NCI-H524 (cell line): ENCODE data around the gene CFAP100.
A peak's percentile ranks its signal among the peaks of the same experiment; 100 is the strongest.

Experiments used
- DNase-seq, 2 experiments: peaks; one replicate each; lab custom pipeline; 2025; lab: John Stamatoyannopoulos, UW

Gene CFAP100

DNA sequence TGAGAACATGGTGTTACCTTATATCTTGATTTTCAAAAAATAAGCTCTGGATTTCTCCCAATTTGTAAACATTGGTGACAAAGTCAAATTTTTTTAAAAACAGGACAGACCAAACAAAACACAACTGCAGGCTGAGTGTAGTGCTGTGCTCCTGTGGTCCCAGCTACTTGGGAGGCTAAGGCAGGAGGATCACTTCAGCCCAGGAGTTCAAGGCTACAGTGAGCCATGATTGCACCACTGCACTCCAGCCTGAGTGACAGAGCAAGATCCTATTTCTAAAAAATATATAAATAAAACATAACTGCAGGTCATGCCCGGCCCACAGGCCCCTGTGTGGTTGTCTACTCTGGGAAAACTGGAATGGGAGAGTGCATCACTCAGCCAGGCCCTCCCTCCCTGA is 84.9 kb downstream of the CFAP100 start:
- DNase-seq, result no peak

DNA sequence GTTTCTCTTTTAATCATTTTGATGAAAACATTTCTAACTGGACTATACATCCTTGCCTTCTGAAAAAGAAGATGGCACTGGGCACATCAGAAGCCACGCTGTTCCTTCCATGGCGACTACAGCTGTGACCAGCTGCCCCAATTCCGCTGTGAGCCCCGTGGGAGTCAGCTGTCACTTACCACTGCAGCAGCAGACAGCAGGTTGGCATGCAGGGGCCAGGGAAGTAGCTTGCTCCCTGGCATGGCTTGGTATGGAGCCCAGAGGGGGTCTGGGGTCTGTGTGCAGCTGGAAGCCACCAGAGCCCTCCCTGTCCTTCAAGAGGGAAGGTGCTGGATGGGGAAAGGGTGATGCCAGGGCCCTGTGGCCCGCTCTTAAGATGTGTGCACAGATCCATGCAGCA is 85.5 kb downstream of the CFAP100 start:
- DNase-seq, result peak in 1 of 2 experiments; percentile 43

DNA sequence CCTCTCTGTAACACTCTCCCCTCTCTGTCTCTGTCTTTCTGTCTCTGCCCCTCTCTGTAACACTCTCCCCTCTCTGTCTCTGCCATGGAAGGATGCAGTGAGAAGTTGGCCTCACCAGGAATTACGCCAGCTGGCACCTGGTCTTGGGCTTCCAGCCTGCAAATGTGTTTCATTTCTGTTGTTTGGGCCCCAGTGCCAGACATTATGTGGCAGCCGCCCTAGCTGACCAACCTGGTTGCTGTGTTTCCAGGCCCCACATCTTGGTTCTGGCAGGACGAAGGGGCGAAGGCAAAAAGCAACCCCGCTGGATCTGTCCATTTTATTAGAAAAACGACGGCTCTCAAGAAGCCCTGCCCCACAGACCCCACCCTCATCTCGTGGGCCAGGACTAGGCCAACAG is 86.2 kb downstream of the CFAP100 start:
- DNase-seq, result no peak

DNA sequence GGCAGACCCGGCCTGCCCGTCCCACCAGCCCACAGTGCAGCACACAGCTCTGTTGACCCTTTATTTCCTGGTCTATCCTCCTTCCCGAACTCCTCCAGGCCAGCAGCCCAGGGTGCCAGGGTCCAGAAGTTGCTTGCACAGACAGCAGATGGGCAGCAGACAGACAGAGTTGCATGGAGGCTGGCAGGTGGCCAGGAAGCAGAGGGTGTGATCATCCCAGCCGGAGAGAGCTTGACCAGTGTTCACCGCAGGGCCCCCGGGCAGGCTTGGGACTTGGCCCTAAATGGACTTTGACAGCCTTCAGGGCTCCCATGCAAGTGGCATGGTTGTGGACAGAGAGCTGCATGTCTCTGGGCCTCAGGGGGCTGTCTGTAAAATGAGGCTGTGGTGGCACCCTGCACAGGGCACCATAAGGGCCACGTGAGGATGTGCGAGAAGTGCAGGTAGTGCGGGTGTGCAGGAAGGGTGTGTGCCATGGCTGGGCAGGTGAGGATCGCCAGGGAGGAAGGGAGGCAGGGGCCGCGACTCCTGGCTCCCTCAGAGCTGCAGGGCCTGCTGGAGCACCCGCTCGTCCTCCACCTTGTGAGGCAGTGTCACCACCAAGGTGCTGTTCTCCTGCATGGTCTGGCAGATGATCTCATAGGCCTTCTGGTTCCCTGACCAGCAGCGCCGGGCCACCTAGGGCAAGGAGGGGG is 87.2 kb downstream of the CFAP100 start:
- DNase-seq, result peak; percentile 52 to 86

DNA sequence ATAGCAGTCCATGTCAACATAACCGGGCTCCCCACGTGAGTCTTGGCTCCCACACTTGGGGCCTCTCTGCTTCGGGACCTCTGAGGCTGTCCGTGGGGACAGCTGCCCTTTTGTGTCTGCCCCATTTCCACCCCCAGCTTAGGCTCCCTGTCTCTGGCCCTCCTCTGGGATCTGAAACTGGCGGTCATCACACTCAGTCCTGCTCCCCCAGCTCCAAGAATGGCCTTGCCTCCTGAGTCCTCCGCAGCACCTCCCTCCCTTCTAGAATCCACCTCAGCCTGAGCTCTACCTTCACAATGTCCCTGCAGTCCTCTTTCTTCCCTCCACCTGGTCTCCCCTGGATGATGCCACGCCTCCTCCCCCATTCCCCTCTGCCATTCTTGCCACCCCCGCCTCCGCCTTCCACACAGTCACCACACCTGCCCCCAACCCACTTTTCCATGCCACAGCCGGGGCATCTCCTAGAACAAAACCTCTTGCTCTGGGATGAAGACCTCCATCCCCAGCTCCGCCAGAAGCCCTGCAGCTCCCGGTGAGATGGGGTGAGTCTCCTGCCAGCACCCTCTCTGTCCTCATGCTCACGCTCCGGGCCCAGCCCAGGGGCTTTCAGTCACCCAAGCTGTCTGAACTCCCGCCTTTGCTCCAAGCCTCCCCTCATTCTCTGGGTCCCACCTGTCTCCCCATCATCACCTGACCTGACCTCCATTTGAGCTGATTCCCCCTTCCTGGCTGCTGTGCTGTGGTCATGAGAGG is 88.0 kb downstream of the CFAP100 start:
- DNase-seq, result no peak

DNA sequence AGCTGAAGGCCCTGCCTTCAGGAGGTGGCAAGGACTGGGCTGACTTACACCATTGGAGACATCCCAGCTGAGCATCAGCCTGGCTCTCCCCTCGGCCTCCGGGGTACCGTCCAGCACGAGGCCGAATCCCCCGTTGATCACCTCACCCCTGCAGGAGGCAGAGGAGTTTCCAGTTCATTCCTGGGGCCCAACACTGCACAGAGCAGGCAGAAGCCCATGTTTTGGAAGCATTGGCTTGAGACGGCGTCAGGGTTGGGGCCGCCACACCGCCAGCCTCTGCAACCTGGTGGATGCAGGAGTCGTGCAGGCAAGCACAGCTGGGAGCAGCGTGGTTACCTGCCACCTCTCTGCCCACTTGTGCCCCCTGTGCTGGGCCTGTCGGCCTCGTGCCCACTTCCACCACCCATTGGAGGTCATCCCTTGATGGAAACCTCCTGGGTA is 88.6 kb downstream of the CFAP100 start:
- DNase-seq, result no peak

DNA sequence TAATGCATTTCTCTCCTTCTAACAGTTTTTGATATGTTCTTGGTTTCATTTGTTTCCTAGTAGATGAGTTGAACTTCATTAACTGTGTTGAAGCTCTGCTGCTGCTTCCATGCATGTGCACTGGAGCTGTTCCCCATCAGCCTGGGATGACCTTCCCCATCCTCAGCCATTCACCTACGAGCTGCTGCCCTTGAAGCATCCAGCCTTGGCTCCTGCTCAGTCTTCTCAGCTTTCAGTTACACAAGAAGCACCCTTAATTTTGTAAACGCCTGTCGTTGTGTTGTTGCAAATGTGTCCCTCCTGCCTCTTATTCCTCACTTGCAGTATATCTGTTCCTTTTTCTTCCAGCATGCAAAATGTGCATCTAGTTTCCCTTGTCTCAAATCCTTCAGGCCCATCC is 89.4 kb downstream of the CFAP100 start:
- DNase-seq, result no peak

DNA sequence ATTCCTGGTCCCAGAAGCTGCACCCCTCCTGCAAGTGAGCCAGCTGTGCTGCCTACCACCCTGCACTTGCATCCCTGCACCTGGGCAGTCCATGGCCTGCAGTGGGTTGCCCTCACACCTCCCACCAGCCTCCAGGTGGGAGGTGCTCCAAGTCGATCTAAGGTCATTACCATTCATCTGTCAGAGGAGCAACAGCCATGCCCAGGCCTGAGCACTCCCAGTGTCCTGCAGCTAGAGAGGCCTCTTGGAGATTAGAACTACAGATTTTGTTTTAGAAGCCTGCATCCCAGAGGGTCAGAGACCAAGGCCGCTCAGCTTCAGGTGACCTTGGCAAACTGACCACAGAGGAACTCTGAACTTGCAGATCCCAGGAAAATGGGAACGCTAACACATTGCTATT is 90.0 kb downstream of the CFAP100 start:
- DNase-seq, result no peak

DNA sequence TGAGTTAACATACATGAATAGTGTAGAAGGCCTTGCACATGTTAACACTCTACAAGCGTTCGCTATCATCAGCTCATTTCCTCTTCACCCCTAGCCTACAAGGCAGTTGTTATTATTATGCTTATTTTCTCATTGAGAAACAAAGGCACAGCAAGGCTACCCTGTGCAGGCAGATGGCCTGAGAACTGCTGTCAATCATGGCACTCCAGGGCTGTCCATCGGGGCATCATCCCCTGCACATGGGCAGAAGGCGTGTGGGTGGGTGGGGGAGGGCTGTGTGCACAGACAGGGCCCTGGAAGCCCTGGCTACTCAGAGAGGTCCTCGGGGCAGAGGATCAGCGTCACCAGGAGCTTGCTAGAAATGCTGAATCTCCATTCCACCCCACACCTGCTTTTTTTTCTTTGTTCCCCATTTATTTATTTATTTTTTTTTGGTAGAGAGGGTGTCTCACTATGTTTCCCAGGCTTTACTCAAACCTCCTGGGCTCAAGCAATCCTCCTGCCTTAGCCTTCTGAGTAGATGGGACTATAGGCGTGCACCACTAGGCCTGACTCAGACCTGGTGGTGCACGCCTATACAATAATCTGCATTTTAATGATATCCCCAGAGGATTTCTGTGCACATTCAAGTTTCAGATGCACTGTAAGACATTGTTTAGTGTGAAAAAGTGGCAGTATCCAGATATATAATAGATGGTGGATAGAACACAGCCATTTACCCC is 90.6 kb downstream of the CFAP100 start:
- DNase-seq, result peak in 1 of 2 experiments; percentile 35

DNA sequence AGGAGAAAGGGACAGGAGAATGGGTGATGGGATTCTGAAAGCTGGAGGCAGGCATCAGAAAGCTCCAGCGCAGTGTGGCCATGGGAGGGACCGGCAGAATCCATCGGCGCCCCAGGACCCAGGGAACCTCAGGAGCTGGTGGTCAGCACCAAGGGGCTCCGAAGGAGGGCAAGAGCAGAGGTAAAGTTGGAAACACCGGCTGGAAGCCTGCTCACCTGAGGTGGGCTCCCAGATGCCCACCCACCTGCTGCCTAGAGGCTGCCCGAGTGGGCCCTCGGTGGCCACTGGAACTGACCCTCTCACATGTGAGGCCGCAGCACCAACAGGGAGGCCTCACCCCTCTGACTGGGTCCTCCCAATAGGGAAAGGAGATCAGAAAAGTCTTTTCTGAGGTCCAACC is 91.2 kb downstream of the CFAP100 start:
- no peak for DNase-seq
